ENCODE results near the gene SRP54.
"Not testable (repeated sequence)": the region's sequence is repeated elsewhere in the genome, so short reads cannot be mapped to it uniquely, and the experiment has no call there.

The SRP54 gene

DNA sequence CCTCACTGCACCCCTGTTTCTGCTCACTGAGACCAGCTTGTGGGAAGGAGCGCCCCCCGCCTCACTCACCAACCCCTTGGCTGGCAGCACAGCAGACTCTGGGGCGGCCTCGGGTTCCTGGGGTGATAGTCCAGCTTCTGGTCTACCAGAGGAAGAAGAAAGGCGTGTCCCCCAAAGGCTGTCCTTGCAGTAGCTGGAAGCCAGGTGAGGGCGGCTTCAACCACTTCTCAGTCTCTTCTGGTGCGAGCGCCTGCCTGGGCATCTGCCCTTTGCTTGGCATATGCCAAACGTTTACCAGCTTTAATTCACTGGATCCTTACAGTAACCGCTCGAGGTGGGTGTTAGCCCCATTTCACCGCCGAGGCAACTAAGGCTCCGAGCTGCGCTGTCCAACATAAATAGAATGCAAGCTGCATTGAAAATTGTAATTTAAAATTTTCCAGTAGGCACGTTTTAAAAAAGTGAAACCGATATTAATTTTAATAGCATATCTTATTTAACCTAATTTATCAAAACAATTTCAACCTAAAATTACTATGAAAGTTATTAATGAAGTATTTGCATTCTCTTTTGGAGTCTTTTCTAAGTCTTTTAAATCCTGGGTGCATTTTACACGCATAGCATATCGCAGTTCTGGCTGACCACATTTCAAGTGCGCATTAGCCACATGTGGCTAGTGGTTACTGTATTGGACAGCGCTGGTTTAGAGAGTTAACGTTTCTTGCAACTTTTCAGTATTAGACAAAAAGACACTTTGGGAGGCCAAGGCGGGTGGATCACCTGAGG, 64.2 kb downstream of the SRP54 start:
- peak in 2 of 3 experiments; percentile 1 to 13 for DNase-seq (ENCODE audit: low read depth in 3 of 3)

- no peak for DNase-seq (ENCODE audit: low read depth in 3 of 3)
Measured at GRCh38 chr14:35047976-35048513, 65.3 kb downstream of the SRP54 start.

GRCh38 chr14:35050652-35051051, 67.9 kb downstream of the SRP54 start:
- DNase-seq (ENCODE audit: low read depth in 3 of 3), result no peak

- DNase-seq (ENCODE audit: low read depth in 3 of 3), result no peak
Measured at GRCh38 chr14:35051796-35052195, 69.0 kb downstream of the SRP54 start.

- DNase-seq (ENCODE audit: low read depth in 3 of 3), result no peak
Measured at GRCh38 chr14:35052637-35053036, 69.8 kb downstream of the SRP54 start.

- DNase-seq (ENCODE audit: low read depth in 3 of 3), result not testable (repeated sequence)
Measured at GRCh38 chr14:35061113-35061791, 78.5 kb downstream of the SRP54 start.

DNA sequence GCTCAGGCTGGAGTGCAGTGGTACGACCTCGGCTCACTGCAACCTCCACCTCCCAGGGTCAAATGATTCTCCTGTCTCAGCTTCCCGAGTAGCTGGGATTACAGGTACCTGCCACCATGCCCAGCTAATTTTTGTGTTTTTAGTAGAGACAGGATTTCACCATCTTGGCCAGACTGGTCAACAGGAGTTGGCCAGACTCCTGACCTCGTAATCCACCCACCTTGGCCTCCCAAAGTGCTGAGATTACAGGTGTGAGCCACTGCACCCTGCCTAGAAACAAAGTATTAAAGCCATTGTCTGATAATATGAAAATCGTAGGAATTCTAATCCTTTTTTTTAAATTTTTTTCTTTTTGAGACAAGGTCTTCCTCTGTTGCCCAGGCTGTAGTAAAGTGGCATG, 82.9 kb downstream of the SRP54 start:
- not testable (repeated sequence) for DNase-seq (ENCODE audit: low read depth in 3 of 3)

- no peak for DNase-seq (ENCODE audit: low read depth in 3 of 3)
Measured at GRCh38 chr14:35068238-35069012, 85.6 kb downstream of the SRP54 start.

- DNase-seq (ENCODE audit: low read depth in 3 of 3), result no peak
Measured at GRCh38 chr14:35072226-35072625, 89.4 kb downstream of the SRP54 start.

DNA sequence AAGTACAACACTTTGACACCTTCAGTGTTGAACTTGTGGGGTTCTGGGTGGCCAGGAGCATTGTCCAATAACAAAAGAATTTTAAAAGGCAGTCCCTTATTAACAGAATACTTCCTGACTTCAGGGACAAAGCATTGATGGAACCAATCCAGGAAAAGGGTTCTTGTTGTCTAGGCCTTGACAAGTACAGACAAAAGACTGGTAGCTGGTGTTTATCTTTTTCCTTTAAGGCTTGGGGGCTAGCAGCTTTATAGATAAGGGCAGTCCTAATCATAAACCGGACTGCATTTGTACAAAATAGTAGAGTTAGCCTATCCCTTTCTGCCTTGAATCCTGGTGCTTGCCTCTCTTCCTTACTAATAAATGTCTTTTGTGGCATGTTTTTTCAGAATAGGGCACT, 90.7 kb downstream of the SRP54 start:
- DNase-seq (ENCODE audit: low read depth in 3 of 3), result no peak

DNA sequence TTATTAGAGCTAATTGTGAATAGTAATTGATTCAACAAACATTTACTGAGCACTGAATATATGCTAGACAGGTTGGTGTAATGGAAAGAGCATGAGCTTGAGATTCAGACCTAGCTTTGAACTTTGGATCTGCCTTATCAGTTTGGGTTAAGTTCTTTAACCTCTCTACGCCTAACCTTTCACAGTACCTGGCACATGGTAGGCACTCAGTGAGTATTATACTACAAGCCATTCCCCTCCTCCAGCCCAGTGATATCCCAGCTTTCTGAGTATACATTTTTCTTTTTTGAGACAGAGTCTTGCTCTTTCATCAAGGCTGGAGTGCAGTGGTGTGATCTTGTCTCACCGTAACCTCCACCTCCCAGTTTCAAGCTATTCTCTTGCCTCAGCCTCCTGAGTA, 95.3 kb downstream of the SRP54 start:
- no peak for DNase-seq (ENCODE audit: low read depth in 3 of 3)
